Globus pallidus (tissue), 1 donor: ENCODE measurements around the gene B4GALT1.
A peak's percentile ranks its signal among the peaks of the same experiment; 100 is the strongest.
"Not testable (repeated sequence)": the region's sequence is repeated elsewhere in the genome, so short reads cannot be mapped to it uniquely, and the experiment has no call there.

Source experiments
- DNase-seq: peaks from one replicate; pipeline ENCODE4 v3.0.0-alpha.2; 2015; ENCODE audit warnings: low spot score

B4GALT1 gene

GRCh38 chr9:33184963-33185362 is 17.8 kb upstream of the B4GALT1 start:
- DNase-seq = no peak

- DNase-seq = no peak
Observed at GRCh38 chr9:33182519-33182918, 15.4 kb upstream of the B4GALT1 start.

GRCh38 chr9:33180526-33181184 is 13.5 kb upstream of the B4GALT1 start:
- DNase-seq = no peak

- DNase-seq = no peak
Observed at GRCh38 chr9:33178972-33179697, 12.0 kb upstream of the B4GALT1 start.

- no peak for DNase-seq
Observed at GRCh38 chr9:33177639-33178038, 10.5 kb upstream of the B4GALT1 start.

GRCh38 chr9:33177086-33177485 is 9.9 kb upstream of the B4GALT1 start:
- DNase-seq = no peak

- no peak for DNase-seq
Observed at GRCh38 chr9:33175649-33176325, 8.7 kb upstream of the B4GALT1 start.

- no peak for DNase-seq
Observed at GRCh38 chr9:33172256-33173238, 5.4 kb upstream of the B4GALT1 start.

- DNase-seq = peak; percentile 41
Observed at GRCh38 chr9:33170464-33171415, 3.6 kb upstream of the B4GALT1 start.

GRCh38 chr9:33168941-33169544 is 1.9 kb upstream of the B4GALT1 start:
- no peak for DNase-seq

- no peak for DNase-seq
Observed at GRCh38 chr9:33167972-33168461, 881 bp upstream of the B4GALT1 start.

GRCh38 chr9:33166231-33167083 is 679 bp downstream of the B4GALT1 start:
- DNase-seq = no peak

- DNase-seq = no peak
Observed at GRCh38 chr9:33165263-33166151, 1.6 kb downstream of the B4GALT1 start.

- DNase-seq = not testable (repeated sequence)
Observed at GRCh38 chr9:33164921-33165262, 2.2 kb downstream of the B4GALT1 start.

- peak; percentile 24 for DNase-seq
Observed at GRCh38 chr9:33164138-33164809, 2.9 kb downstream of the B4GALT1 start.

- DNase-seq = no peak
Observed at GRCh38 chr9:33163433-33164137, 3.6 kb downstream of the B4GALT1 start.

GRCh38 chr9:33162721-33163311 is 4.3 kb downstream of the B4GALT1 start:
- DNase-seq = no peak
